B cell (primary cell): ENCODE results near the gene SH3RF3. TPM values are rescaled to one million over a fixed set of nuclear protein-coding genes. Genes with fewer than 3 reads are reported as not detected.

Experiments
- ATAC-seq: fragments of 200-7000 bp; cut with Tn5 transposase; one replicate; pipeline ENCODE4 v1.10.0; 2021; ENCODE audit warnings: low read depth, mild to moderate bottlenecking, moderate number of reproducible peaks, moderate library complexity
- CTCF ChIA-PET: fragments of 350-600 bp; sonication (Branson Sonifier 250); formaldehyde crosslinking; loops from one replicate; lab custom pipeline; 2021; ENCODE audit warnings: antibody characterized with exemption, inconsistent platforms; lab: Charles Lee
- POLR2A ChIA-PET: fragments of 350-600 bp; sonication (Branson Sonifier 250); formaldehyde crosslinking; loops from one replicate; lab custom pipeline; 2021; ENCODE audit warnings: antibody characterized with exemption; lab: Charles Lee
- DNase-seq: peaks from one replicate; pipeline ENCODE4 v3.0.0; 2013
- H2AFZ ChIP-seq: 2 replicates; pipeline ENCODE4 v1.6.1; 2012; ENCODE audit warnings: mild to moderate bottlenecking, low read depth, low read length; ENCODE audit not compliant: insufficient read depth, poor library complexity, severe bottlenecking
- H3K27ac ChIP-seq, 2 donors: 1 replicate in 1 of 2; 2 replicates in 1 of 2; pipeline ENCODE4 v1.5.1; 2012 to 2013; ENCODE audit warnings: low read length in 2 of 2, mild to moderate bottlenecking in 2 of 2, moderate library complexity in 1 of 2
- H3K27me3 ChIP-seq, 4 experiments: fragments of 200-600 bp in 1 of 4; sonication (generic) in 1 of 4; replicated peaks in 1 of 4; 1 replicate in 2 of 4; 2 replicates in 2 of 4; pipeline versions ENCODE4 v1.6.1 to v1.7.0; 2013 to 2016; ENCODE audit warnings: low read length in 3 of 4, mild to moderate bottlenecking in 2 of 4, mixed read lengths in 1 of 4, moderate library complexity in 1 of 4; ENCODE audit not compliant: insufficient read depth in 4 of 4, control insufficient read depth in 3 of 4; ENCODE audit errors: control extremely low read depth in 1 of 4
- H3K36me3 ChIP-seq, 2 experiments: replicated peaks in 1 of 2; 1 replicate in 1 of 2; 2 replicates in 1 of 2; pipeline versions ENCODE4 v1.6.1 to v1.7.1; 2013; ENCODE audit warnings: low read length in 1 of 2; ENCODE audit not compliant: insufficient read depth in 2 of 2, control insufficient read depth in 1 of 2; ENCODE audit errors: control extremely low read depth in 1 of 2, extremely low read depth in 1 of 2
- H3K4me1 ChIP-seq, 2 donors: fragments of 200-600 bp in 1 of 2; sonication (generic) in 1 of 2; 1 replicate in 1 of 2; 2 replicates in 1 of 2; pipeline versions ENCODE4 v1.5.1 to v1.6.1; 2013 to 2017; ENCODE audit warnings: low read length in 2 of 2; ENCODE audit not compliant: control insufficient read depth in 2 of 2, insufficient read depth in 2 of 2
- H3K4me2 ChIP-seq: replicated peaks from 2 replicates; pipeline ENCODE3; 2012; ENCODE audit warnings: mild to moderate bottlenecking, low read depth, low read length; ENCODE audit not compliant: poor library complexity, severe bottlenecking
- H3K4me3 ChIP-seq, 5 experiments: fragments of 200-600 bp in 1 of 5; sonication (generic) in 1 of 5; 1 replicate in 3 of 5; 2 replicates in 2 of 5; pipeline versions ENCODE4 v1.5.1 to v1.7.0; 2011 to 2016; ENCODE audit warnings: low read length in 4 of 5, mild to moderate bottlenecking in 4 of 5, low read depth in 2 of 5, control low read depth in 1 of 5, moderate library complexity in 1 of 5; ENCODE audit not compliant: insufficient read depth in 1 of 5; ENCODE audit errors: control extremely low read depth in 1 of 5, extremely low read depth in 1 of 5
- H3K79me2 ChIP-seq: fragments of 200-600 bp; sonication (generic); one replicate; pipeline ENCODE4 v1.6.0; 2016; ENCODE audit warnings: low read length; ENCODE audit not compliant: control insufficient read depth, insufficient read depth
- H3K9ac ChIP-seq: fragments of 200-600 bp; sonication (generic); 2 replicates; pipeline ENCODE4 v1.6.1; 2017; ENCODE audit warnings: mild to moderate bottlenecking, low read length, moderate library complexity
- H3K9me3 ChIP-seq, 3 donors: one replicate each; pipeline versions ENCODE4 v1.6.1 to v1.7.1; 2013; ENCODE audit warnings: low read length in 2 of 3; ENCODE audit not compliant: control insufficient read depth in 2 of 3, insufficient read depth in 1 of 3; ENCODE audit errors: control extremely low read depth in 1 of 3
- H4K20me1 ChIP-seq: 2 replicates; pipeline ENCODE4 v1.6.0; 2012; ENCODE audit warnings: mild to moderate bottlenecking, low read length; ENCODE audit not compliant: insufficient read depth, control insufficient read depth, poor library complexity, severe bottlenecking
- H3K27ac Mint-ChIP-seq: one replicate; pipeline ENCODE4 v1.8.0; 2021; ENCODE audit warnings: mixed read lengths
- H3K27me3 Mint-ChIP-seq: one replicate; pipeline ENCODE4 v1.8.0; 2021; ENCODE audit warnings: mixed read lengths
- H3K4me1 Mint-ChIP-seq: one replicate; pipeline ENCODE4 v1.8.0; 2021; ENCODE audit warnings: mixed read lengths
- H3K4me3 Mint-ChIP-seq: one replicate; pipeline ENCODE4 v1.8.0; 2021; ENCODE audit warnings: mixed read lengths
- H3K9me3 Mint-ChIP-seq: one replicate; pipeline ENCODE4 v1.8.0; 2022; ENCODE audit warnings: mixed read lengths; ENCODE audit not compliant: insufficient read depth
- CTCF ChIP-seq: fragments of 200-600 bp; IDR thresholded peaks from one replicate; pipeline ENCODE4 v1.8.0; 2022; ENCODE audit warnings: antibody characterized with exemption, mild to moderate bottlenecking
- EZH2 ChIP-seq: IDR thresholded peaks from 2 replicates; pipeline ENCODE4 v1.6.1; 2012; ENCODE audit warnings: borderline replicate concordance, low read depth, mild to moderate bottlenecking, moderate library complexity, low read length; ENCODE audit not compliant: insufficient read depth, poor library complexity, severe bottlenecking
- WGBS: methylation state at CpG from one replicate; pipeline ENCODE4 v1.1.5; 2013; ENCODE audit warnings: missing lambda C conversion rate; ENCODE audit not compliant: insufficient coverage; 5-methylcytosine and 5-hydroxymethylcytosine counted together
- intact Hi-C: fragments of 100-400 bp; cut with micrococcal nuclease; formaldehyde crosslinking; loops from one replicate; pipeline ENCODE4 v1.10.0; 2022
- polyA plus RNA-seq: library from polyadenylated mRNA; depleted of rRNA; stranded (reverse); fragments of >200 nt; gene quantifications from 2 replicates; pipeline ENCODE4 v1.2.3, GENCODE V29; 2012
- total RNA-seq, 2 donors: library from RNA; stranded (reverse); fragments of 120-200 nt in 1 of 2; gene quantifications; 1 replicate in 1 of 2; 2 replicates in 1 of 2; pipeline versions ENCODE4 v1.2.3 to v1.2.4, GENCODE V29; 2013 to 2022

SH3RF3 gene
- total and polyA plus RNA-seq, 2 donors (not counting 1 experiment from before 2014, with no cell fraction given): 0.07 to 1.2 TPM

- TF ChIP-seq CTCF (no peak), EZH2 (no peak)
- H3K4me2 ChIP-seq: no peak overlapping the region
- no peak overlapping the region for H2AFZ ChIP-seq
- H3K4me1 ChIP-seq: no peaks in the 10 kb centered on the region
- H3K27me3 ChIP-seq: no peaks in the 10 kb centered on the region
- ATAC-seq: no peak
- H3K4me3 Mint-ChIP-seq: no peak overlapping the region
- ChIA-PET POLR2A (no interaction called here), CTCF (no interaction called here)
- no peaks in the 10 kb centered on the region for H3K79me2 ChIP-seq
- no peak overlapping the region for H3K27ac ChIP-seq
- intact Hi-C loops: no loop called here
- no peak for DNase-seq
- no peak overlapping the region for H3K4me3 ChIP-seq
- WGBS: 63% methylated on average over 4 of the region's 6 CpGs
- H3K9me3 Mint-ChIP-seq: no peaks in the 10 kb centered on the region
- H3K27me3 Mint-ChIP-seq: peaks cover 7% of the 10 kb centered on the region
- H3K9me3 ChIP-seq: no peaks in the 10 kb centered on the region
- peaks cover 4% of the 10 kb centered on the region for H3K4me1 Mint-ChIP-seq
- H4K20me1 ChIP-seq: no peaks in the 10 kb centered on the region
- H3K27ac Mint-ChIP-seq: no peak overlapping the region
- no peaks in the 10 kb centered on the region for H3K36me3 ChIP-seq
- H3K9ac ChIP-seq: no peak overlapping the region
Observed at GRCh38 chr2:109475531-109476210, 346.7 kb downstream of the SH3RF3 start.

GRCh38 chr2:109476641-109477441 is 347.8 kb downstream of the SH3RF3 start:
- no peak overlapping the region for H3K4me3 Mint-ChIP-seq

More at GRCh38 chr2:109476641-109477441, 347.8 kb downstream of the SH3RF3 start:
- no peak for ATAC-seq
- H3K27me3 ChIP-seq: no peaks in the 10 kb centered on the region
- no peaks in the 10 kb centered on the region for H4K20me1 ChIP-seq
- no peak overlapping the region for H3K4me2 ChIP-seq
- H3K9ac ChIP-seq: no peak overlapping the region
- peaks cover 4% of the 10 kb centered on the region for H3K4me1 Mint-ChIP-seq
- no peak overlapping the region for H3K4me3 ChIP-seq
- H3K9me3 Mint-ChIP-seq: no peaks in the 10 kb centered on the region
- no peaks in the 10 kb centered on the region for H3K79me2 ChIP-seq
- H3K36me3 ChIP-seq: no peaks in the 10 kb centered on the region
- no peaks in the 10 kb centered on the region for H3K9me3 ChIP-seq
- no peaks in the 10 kb centered on the region for H3K4me1 ChIP-seq
- no peak for DNase-seq
- intact Hi-C loops: no loop called here
- H3K27me3 Mint-ChIP-seq: peaks cover 10% of the 10 kb centered on the region
- no peak overlapping the region for H3K27ac ChIP-seq
- TF ChIP-seq CTCF: no peak
- no peak for TF ChIP-seq EZH2
- H2AFZ ChIP-seq: no peak overlapping the region
- H3K27ac Mint-ChIP-seq: no peak overlapping the region
- ChIA-PET POLR2A (no interaction called here), CTCF (interaction anchor here (0.9 kb wide), 1 partner anchor 33 kb away, joined by 3 read pairs; no protein-coding TSS in a partner anchor)
- WGBS: 94% methylated on average over 8 of the region's 10 CpGs
